Liver (tissue), 9 donors: ENCODE measurements around the gene FAM20C. TPM values are rescaled to one million over a fixed set of nuclear protein-coding genes. Genes with fewer than 3 reads are reported as not detected.

Experiments used
- DNase-seq: peaks from one replicate; pipeline ENCODE4 v3.0.0-alpha.2; 2017; ENCODE audit warnings: low spot score
- H3K27ac ChIP-seq, 2 donors: one replicate each; pipeline ENCODE4 v1.7.0; 2013; ENCODE audit warnings: inconsistent platforms in 2 of 2, low read length in 2 of 2, control low read depth in 1 of 2, low read depth in 1 of 2, mild to moderate bottlenecking in 1 of 2
- H3K27me3 ChIP-seq, 4 donors: one replicate each; pipeline versions ENCODE4 v1.6.1 to v1.7.0; 2013; ENCODE audit warnings: low read length in 3 of 4, inconsistent platforms in 1 of 4, mild to moderate bottlenecking in 1 of 4, moderate library complexity in 1 of 4; ENCODE audit not compliant: control insufficient read depth in 4 of 4, insufficient read depth in 4 of 4
- H3K36me3 ChIP-seq, 4 donors: one replicate each; pipeline versions ENCODE4 v1.6.1 to v1.7.0; 2013; ENCODE audit warnings: low read length in 3 of 4, mild to moderate bottlenecking in 3 of 4, low read depth in 1 of 4, moderate library complexity in 1 of 4; ENCODE audit not compliant: control insufficient read depth in 4 of 4, insufficient read depth in 3 of 4
- H3K4me1 ChIP-seq, 4 donors: one replicate each; pipeline versions ENCODE4 v1.6.1 to v1.7.0; 2013; ENCODE audit warnings: low read length in 3 of 4, mild to moderate bottlenecking in 3 of 4, moderate library complexity in 1 of 4; ENCODE audit not compliant: control insufficient read depth in 4 of 4, insufficient read depth in 4 of 4
- H3K4me3 ChIP-seq, 3 donors: one replicate each; pipeline versions ENCODE4 v1.6.1 to v1.7.0; 2013; ENCODE audit warnings: low read length in 3 of 3, control low read depth in 1 of 3, low read depth in 1 of 3, mild to moderate bottlenecking in 1 of 3
- H3K9ac ChIP-seq, 2 donors: one replicate each; pipeline ENCODE4 v1.7.0; 2013; ENCODE audit warnings: low read length in 2 of 2, mild to moderate bottlenecking in 2 of 2, moderate library complexity in 2 of 2, control low read depth in 1 of 2, low read depth in 1 of 2
- H3K9me3 ChIP-seq, 4 donors: one replicate each; pipeline versions ENCODE4 v1.6.1 to v1.7.0; 2013; ENCODE audit warnings: low read length in 3 of 4; ENCODE audit not compliant: control insufficient read depth in 4 of 4
- CTCF ChIP-seq: fragments of 150-350 bp; IDR thresholded peaks from 2 replicates; pipeline ENCODE4 v1.5.1; 2017; ENCODE audit warnings: improper control_type of control experiment, low read depth, low read length; ENCODE audit not compliant: missing input control
- FOXA1 ChIP-seq: IDR thresholded peaks from 2 replicates; pipeline ENCODE4 v1.6.1; 2016; ENCODE audit warnings: antibody characterized with exemption
- FOXA2 ChIP-seq: IDR thresholded peaks from 2 replicates; pipeline ENCODE4 v1.6.1; 2016; ENCODE audit warnings: antibody characterized with exemption
- HNF4G ChIP-seq: IDR thresholded peaks from 2 replicates; pipeline ENCODE4 v1.6.1; 2016; ENCODE audit warnings: antibody characterized with exemption
- NR2F2 ChIP-seq: IDR thresholded peaks from 2 replicates; pipeline ENCODE4 v1.6.1; 2016; ENCODE audit warnings: antibody characterized with exemption
- RXRA ChIP-seq, 2 donors: IDR thresholded peaks; 2 replicates each; pipeline ENCODE4 v1.6.1; 2017 to 2018; ENCODE audit warnings: antibody characterized with exemption in 2 of 2, mild to moderate bottlenecking in 1 of 2
- TAF1 ChIP-seq: conservative IDR thresholded peaks from 2 replicates; pipeline ENCODE4 v1.6.1; 2016; ENCODE audit warnings: antibody characterized with exemption, mild to moderate bottlenecking
- YY1 ChIP-seq: IDR thresholded peaks from 2 replicates; pipeline ENCODE4 v1.6.1; 2016; ENCODE audit warnings: antibody characterized with exemption, mild to moderate bottlenecking
- ZBTB33 ChIP-seq: IDR thresholded peaks from 2 replicates; pipeline ENCODE4 v1.6.1; 2016; ENCODE audit warnings: antibody characterized with exemption
- whole genome bisulfite sequencing: extraction: QIAGEN DNeasy Blood & Tissue Kit; methylation state at CpG from one replicate; pipeline ENCODE4 v1.1.7; 2013; 5-methylcytosine and 5-hydroxymethylcytosine counted together
- polyA plus RNA-seq, 2 donors: library from polyadenylated mRNA; stranded (reverse) in 1 of 2; unstranded in 1 of 2; fragments of 200-250 nt in 1 of 2; fragments of >200 nt in 1 of 2; fragmentation: Nextera tagmentation in 1 of 2; extraction: Ambion mirVana in 1 of 2; gene quantifications; one replicate each; pipeline versions ENCODE4 v1.2.1 to v1.2.3, GENCODE V29; 2013 to 2015
- total RNA-seq, 2 donors: library from RNA; depleted of rRNA; stranded (reverse); fragments of >200 nt; gene quantifications; one replicate each; pipeline ENCODE4 v1.2.3, GENCODE V29; 2014
- TF ChIP-seq, protein P1 (sequence below): IDR thresholded peaks from 2 replicates; pipeline ENCODE4 v1.6.1; 2016; ENCODE audit warnings: antibody characterized with exemption, mild to moderate bottlenecking
- TF ChIP-seq, protein P2 (sequence below): IDR thresholded peaks from 2 replicates; pipeline ENCODE4 v1.6.1; 2016; ENCODE audit warnings: antibody characterized with exemption
- donor health status: healthy.
- donor health status: healthy.
- donor health status: healthy.
- donor health status: healthy.
- donor health status: healthy.

FAM20C gene
- total and polyA plus RNA-seq, 4 donors: 13.4 to 40.4 (median 31.5) TPM

GRCh38 chr7:244974-245373 lies 52.6 kb downstream of the FAM20C start:
- Histone ChIP-seq H3K4me3 (no peak overlapping the region), H3K9ac (peak overlapping the region in 1 of 2 donors; percentile 34), H3K4me1 (peaks cover 2 to 23% (median 17%) of the 10 kb centered on the region in 4 donors), H3K27me3 (no peaks in the 10 kb centered on the region), H3K9me3 (no peaks in the 10 kb centered on the region), H3K36me3 (peaks cover 7 to 41% (median 24%) of the 10 kb centered on the region in 4 donors), H3K27ac (peak overlapping the region; percentile 53 to 57)
- peak in 1 of 2 donors; percentile 19 for TF ChIP-seq RXRA (IDR thresholded peaks at IDR 0.05)
- no peak for TF ChIP-seq YY1
- no peak for DNase-seq
- 87% methylated on average over 22 of the region's 22 CpGs for WGBS

GRCh38 chr7:245574-246295 lies 53.4 kb downstream of the FAM20C start:
- TF ChIP-seq TAF1: no peak
- no peak for TF ChIP-seq NR2F2
- TF ChIP-seq, protein P1, sequence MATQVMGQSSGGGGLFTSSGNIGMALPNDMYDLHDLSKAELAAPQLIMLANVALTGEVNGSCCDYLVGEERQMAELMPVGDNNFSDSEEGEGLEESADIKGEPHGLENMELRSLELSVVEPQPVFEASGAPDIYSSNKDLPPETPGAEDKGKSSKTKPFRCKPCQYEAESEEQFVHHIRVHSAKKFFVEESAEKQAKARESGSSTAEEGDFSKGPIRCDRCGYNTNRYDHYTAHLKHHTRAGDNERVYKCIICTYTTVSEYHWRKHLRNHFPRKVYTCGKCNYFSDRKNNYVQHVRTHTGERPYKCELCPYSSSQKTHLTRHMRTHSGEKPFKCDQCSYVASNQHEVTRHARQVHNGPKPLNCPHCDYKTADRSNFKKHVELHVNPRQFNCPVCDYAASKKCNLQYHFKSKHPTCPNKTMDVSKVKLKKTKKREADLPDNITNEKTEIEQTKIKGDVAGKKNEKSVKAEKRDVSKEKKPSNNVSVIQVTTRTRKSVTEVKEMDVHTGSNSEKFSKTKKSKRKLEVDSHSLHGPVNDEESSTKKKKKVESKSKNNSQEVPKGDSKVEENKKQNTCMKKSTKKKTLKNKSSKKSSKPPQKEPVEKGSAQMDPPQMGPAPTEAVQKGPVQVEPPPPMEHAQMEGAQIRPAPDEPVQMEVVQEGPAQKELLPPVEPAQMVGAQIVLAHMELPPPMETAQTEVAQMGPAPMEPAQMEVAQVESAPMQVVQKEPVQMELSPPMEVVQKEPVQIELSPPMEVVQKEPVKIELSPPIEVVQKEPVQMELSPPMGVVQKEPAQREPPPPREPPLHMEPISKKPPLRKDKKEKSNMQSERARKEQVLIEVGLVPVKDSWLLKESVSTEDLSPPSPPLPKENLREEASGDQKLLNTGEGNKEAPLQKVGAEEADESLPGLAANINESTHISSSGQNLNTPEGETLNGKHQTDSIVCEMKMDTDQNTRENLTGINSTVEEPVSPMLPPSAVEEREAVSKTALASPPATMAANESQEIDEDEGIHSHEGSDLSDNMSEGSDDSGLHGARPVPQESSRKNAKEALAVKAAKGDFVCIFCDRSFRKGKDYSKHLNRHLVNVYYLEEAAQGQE: no peak
- TF ChIP-seq HNF4G: no peak
- no peak for TF ChIP-seq FOXA1
- TF ChIP-seq FOXA2: no peak
- TF ChIP-seq, protein P2, sequence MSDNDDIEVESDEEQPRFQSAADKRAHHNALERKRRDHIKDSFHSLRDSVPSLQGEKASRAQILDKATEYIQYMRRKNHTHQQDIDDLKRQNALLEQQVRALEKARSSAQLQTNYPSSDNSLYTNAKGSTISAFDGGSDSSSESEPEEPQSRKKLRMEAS: no peak
- TF ChIP-seq ZBTB33: no peak
- no peak for TF ChIP-seq RXRA (IDR thresholded peaks at IDR 0.05)
- no peak for TF ChIP-seq CTCF
- H3K4me1 ChIP-seq: peaks cover 0 to 21% (median 13%) of the 10 kb centered on the region in 4 donors
- no peak overlapping the region for H3K9ac ChIP-seq
- H3K27ac ChIP-seq: peak overlapping the region; percentile 53 to 57
- H3K27me3 ChIP-seq: no peaks in the 10 kb centered on the region
- H3K9me3 ChIP-seq: no peaks in the 10 kb centered on the region
- WGBS: 93% methylated on average over 36 of the region's 36 CpGs
- no peak for DNase-seq
- peaks cover 12 to 49% (median 28%) of the 10 kb centered on the region in 4 donors for H3K36me3 ChIP-seq
- no peak overlapping the region for H3K4me3 ChIP-seq
